Retinal pigment epithelial cell (primary cell): ENCODE data around the gene TIFAB.

Source experiments
- DNase-seq: peaks from one replicate; pipeline ENCODE4 v3.0.0-alpha.2; 2010; ENCODE audit warnings: low read depth
- H3K4me3 ChIP-seq: 2 replicates; pipeline ENCODE4 v1.5.1; 2011; ENCODE audit warnings: mild to moderate bottlenecking, low read length, control low read depth, moderate library complexity
- TF ChIP-seq, protein P1 (sequence below): conservative IDR thresholded peaks from 2 replicates; pipeline ENCODE4 v1.5.1; 2011; ENCODE audit warnings: low read depth, low read length, control low read depth, inconsistent platforms

The TIFAB gene

DNA sequence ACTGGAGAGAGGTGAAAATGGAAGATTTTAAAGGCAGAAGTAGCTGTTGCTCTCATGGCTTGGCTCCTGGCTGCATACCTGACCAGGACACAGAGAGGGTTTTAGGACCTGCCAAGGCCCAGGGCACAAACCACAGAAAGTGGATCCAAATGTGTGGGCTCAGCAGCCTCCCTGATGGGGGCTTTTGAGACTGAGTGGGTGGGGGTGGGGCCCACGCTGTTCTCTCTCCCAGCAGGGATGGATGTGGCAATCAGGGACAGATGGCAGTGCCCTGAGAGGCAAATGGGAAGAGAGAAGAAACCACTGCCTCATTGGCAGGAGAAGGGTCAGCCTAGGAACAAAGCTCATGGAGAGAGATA, 34.9 kb upstream of the TIFAB start:
- TF ChIP-seq, protein P1, sequence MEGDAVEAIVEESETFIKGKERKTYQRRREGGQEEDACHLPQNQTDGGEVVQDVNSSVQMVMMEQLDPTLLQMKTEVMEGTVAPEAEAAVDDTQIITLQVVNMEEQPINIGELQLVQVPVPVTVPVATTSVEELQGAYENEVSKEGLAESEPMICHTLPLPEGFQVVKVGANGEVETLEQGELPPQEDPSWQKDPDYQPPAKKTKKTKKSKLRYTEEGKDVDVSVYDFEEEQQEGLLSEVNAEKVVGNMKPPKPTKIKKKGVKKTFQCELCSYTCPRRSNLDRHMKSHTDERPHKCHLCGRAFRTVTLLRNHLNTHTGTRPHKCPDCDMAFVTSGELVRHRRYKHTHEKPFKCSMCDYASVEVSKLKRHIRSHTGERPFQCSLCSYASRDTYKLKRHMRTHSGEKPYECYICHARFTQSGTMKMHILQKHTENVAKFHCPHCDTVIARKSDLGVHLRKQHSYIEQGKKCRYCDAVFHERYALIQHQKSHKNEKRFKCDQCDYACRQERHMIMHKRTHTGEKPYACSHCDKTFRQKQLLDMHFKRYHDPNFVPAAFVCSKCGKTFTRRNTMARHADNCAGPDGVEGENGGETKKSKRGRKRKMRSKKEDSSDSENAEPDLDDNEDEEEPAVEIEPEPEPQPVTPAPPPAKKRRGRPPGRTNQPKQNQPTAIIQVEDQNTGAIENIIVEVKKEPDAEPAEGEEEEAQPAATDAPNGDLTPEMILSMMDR: no peak
- DNase-seq: no peak

DNA sequence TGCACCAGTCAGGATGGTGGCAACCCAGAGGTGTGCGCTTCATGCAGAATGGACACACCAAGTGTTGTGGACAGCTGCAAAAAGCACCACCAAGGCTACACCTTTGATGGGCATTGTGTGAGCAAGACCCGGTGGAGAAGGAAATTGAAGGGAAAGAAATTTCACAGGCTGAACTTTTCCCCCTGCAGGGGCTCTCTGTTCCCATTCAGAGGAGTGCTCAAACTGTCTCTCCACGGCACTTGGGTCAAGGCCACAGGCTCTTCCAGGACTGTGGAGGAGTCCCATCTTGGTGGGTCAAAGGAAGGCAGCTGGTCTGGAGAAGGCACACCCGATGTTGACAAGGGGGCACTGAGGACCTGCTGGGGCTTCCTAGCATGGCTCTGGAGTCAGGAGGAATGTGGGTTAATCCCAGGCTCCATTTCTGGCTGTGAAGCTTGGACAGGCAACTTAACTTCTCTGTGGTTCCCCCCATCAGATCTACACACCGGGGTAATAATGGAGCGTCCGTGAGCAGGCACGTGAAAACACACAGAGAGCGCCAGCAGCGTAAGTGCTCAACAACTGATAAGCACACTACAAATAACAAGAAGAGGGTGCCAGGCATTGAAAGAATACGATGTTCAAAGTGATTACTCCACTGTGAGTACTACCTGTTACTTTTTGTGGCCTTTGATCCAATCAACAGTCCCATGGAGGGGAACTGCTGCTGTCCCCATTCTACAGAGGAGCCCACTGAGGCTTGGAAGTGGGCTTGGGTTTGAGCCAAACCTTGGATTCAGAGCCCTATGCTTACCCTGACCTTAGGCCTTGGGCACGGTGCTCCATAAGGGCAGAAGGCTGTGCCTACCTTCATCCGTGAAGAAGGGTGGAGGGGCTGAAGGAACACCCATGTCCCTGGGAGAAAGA, 34.2 kb upstream of the TIFAB start:
- TF ChIP-seq, protein P1: no peak
- no peak overlapping the region for H3K4me3 ChIP-seq

More for the DNA sequence above, 34.9 kb upstream of the TIFAB start:
- no peak overlapping the region for H3K4me3 ChIP-seq

DNA sequence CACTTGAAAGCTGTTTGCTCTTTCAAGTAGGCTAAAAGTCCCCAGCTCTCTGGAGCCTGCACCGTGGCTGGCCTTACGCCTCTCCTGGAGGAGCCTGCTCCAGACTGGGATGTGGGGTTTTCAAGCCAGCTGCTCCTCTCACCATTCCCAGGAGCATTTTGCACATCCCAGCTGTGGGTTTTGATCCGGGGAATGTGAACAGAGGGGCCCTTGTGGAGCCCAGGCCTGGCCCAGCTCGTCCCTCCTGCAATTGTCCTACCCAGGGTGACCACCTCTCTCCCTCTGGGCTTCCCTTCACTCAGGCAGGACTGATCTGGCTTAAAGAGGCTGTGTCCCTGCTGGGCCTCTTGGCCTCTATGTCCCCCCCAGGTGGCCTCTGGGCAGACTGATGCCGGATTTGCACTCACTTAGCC, 32.5 kb upstream of the TIFAB start:
- H3K4me3 ChIP-seq: no peak overlapping the region
- TF ChIP-seq, protein P1: no peak
- no peak for DNase-seq

More for the DNA sequence above, 34.2 kb upstream of the TIFAB start:
- DNase-seq: no peak

DNA sequence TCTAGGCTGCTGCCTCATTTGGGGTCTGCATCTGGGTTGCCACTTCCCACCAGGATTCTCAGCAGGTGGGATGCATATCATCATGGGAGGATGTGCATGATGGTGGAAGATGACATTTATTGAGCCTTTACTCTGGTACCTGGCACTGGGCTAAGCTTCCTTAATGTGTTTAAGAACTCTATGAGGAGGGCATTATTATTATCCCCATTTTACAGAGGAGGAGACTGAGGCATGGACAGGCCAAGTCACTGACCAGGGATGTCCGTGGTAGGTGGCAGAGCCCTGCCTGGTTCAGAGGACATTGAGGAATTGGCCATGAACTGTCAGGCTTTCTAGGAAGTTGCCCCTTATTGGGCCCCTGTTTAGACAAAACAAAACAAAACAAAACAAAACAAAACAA, 31.1 kb upstream of the TIFAB start:
- H3K4me3 ChIP-seq: no peak overlapping the region
- DNase-seq: no peak
- TF ChIP-seq, protein P1: no peak

DNA sequence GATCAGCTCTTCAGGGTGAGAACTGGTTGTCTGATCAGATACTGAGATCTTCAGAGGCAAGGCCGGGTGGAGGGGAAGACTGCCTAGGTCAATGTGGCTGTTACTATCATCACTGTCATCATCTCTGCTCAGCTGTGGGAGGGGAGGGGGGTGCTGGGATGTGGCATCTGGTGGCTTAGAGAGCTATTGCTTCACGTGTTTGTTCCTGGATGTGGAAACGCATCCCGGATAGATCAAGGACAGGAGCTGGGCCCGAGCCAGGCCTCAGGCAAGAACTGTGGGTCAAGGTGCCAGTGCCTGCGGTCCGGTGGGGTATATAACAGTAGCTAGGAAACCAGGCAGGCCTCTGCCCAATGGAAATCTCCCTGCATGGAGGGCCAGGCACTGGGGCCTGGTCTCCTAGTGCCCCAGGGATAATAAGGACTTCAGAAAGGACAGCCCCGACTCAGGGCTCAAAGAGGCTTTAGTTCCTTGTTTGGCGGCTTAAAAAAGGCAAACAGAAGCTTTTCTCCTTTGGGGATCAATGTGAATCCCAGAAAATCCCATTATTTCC, 30.3 kb upstream of the TIFAB start:
- TF ChIP-seq, protein P1: no peak
- no peak overlapping the region for H3K4me3 ChIP-seq
- no peak for DNase-seq

DNA sequence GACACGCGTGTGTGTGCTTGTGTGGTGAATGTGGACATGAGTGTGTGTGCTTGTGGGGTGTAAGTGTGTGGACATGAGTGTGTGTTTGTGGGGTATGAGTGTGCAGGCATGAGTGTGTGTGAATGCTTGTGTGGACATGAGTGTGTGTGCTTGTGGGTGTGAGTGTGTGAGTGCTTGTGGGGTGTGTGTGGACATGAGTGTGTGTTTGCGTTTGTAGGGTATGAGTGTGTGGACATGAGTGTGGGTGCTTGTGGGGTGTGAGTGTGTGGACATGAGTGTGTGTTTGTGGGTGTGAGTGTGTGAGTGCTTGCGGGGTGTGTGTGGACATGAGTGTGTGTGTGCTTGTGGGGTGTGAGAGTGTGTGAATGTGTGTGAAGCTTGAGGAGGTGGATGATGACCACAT, 29.8 kb upstream of the TIFAB start:
- DNase-seq: no peak
- no peak overlapping the region for H3K4me3 ChIP-seq
- TF ChIP-seq, protein P1: no peak

DNA sequence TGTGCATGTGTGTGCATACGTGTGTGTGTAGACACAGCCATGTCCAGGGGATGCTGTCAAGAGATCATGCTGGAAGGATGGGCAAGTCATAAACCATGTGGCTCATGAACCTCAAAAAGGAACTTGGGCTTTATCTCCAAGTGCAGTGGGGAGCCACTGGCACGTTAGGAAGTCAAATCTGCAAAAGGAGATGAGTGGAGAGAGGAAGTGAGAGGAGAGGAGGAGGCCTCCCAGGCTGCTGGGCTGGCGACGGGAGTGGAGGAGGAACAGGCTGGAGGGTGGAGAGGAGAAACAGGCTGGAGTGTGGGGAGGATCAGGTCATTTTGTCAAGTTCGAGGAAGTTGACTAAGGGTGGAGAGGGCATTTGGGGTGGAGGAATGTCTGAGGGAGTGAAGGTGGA, 29.2 kb upstream of the TIFAB start:
- no peak for DNase-seq
- TF ChIP-seq, protein P1: no peak
- no peak overlapping the region for H3K4me3 ChIP-seq
